RKO (cell line): ENCODE results near the gene UBE2R2.
A peak's percentile ranks its signal among the peaks of the same experiment; 100 is the strongest.
"Not testable (repeated sequence)": the region's sequence is repeated elsewhere in the genome, so short reads cannot be mapped to it uniquely, and the experiment has no call there.

Experiments used
- DNase-seq: peaks from one replicate; pipeline ENCODE4 v3.0.0-alpha.2; 2016; ENCODE audit warnings: low spot score

Gene UBE2R2

GRCh38 chr9:33816327-33817252 lies at the start of gene UBE2R2:
Gene UBE2R2 (plus strand): TSS chr9:33817160. CDS start chr9:33817758, 598 bp downstream.
- DNase-seq: peak; percentile 87

- peak; percentile 40 for DNase-seq
Measured at GRCh38 chr9:33770156-33770880, 46.6 kb upstream of the UBE2R2 start.

- DNase-seq: not testable (repeated sequence)
Measured at GRCh38 chr9:33773135-33773534, 43.8 kb upstream of the UBE2R2 start.

GRCh38 chr9:33774074-33774659 lies 42.8 kb upstream of the UBE2R2 start:
- not testable (repeated sequence) for DNase-seq

GRCh38 chr9:33776578-33776977 lies 40.4 kb upstream of the UBE2R2 start:
- no peak for DNase-seq

- peak; percentile 71 for DNase-seq
Measured at GRCh38 chr9:33778700-33779351, 38.1 kb upstream of the UBE2R2 start.

GRCh38 chr9:33780276-33780675 lies 36.7 kb upstream of the UBE2R2 start:
- no peak for DNase-seq

GRCh38 chr9:33781736-33782135 lies 35.2 kb upstream of the UBE2R2 start:
- DNase-seq: no peak

GRCh38 chr9:33782395-33783152 lies 34.4 kb upstream of the UBE2R2 start:
- DNase-seq: no peak

GRCh38 chr9:33785914-33786313 lies 31.0 kb upstream of the UBE2R2 start:
- no peak for DNase-seq

GRCh38 chr9:33786681-33787080 lies 30.3 kb upstream of the UBE2R2 start:
- DNase-seq: no peak

- DNase-seq: no peak
Measured at GRCh38 chr9:33787839-33788238, 29.1 kb upstream of the UBE2R2 start.

GRCh38 chr9:33789429-33789828 lies 27.5 kb upstream of the UBE2R2 start:
- DNase-seq: not testable (repeated sequence)

GRCh38 chr9:33791117-33791516 lies 25.8 kb upstream of the UBE2R2 start:
- peak; percentile 77 for DNase-seq

- DNase-seq: not testable (repeated sequence)
Measured at GRCh38 chr9:33793496-33793895, 23.5 kb upstream of the UBE2R2 start.

- DNase-seq: no peak
Measured at GRCh38 chr9:33794560-33794959, 22.4 kb upstream of the UBE2R2 start.

- no peak for DNase-seq
Measured at GRCh38 chr9:33795281-33795680, 21.7 kb upstream of the UBE2R2 start, which contains the start of gene PRSS3. Gene PRSS3 (plus strand): TSS chr9:33795561. CDS start chr9:33795574, 13 bp downstream.

GRCh38 chr9:33795819-33796218 lies 21.1 kb upstream of the UBE2R2 start:
- no peak for DNase-seq

- not testable (repeated sequence) for DNase-seq
Measured at GRCh38 chr9:33796679-33797078, 20.3 kb upstream of the UBE2R2 start.

GRCh38 chr9:33797837-33798236 lies 19.1 kb upstream of the UBE2R2 start:
- no peak for DNase-seq

GRCh38 chr9:33798545-33798944 lies 18.4 kb upstream of the UBE2R2 start:
- no peak for DNase-seq
